ENCODE data around the gene CES2. TPM values are rescaled to one million over a fixed set of nuclear protein-coding genes. Genes with fewer than 3 reads are reported as not detected.

Gene CES2
- total RNA-seq, 4 donors from 2014 or later: 15.0 to 51.0 (median 26.0) TPM

DNA sequence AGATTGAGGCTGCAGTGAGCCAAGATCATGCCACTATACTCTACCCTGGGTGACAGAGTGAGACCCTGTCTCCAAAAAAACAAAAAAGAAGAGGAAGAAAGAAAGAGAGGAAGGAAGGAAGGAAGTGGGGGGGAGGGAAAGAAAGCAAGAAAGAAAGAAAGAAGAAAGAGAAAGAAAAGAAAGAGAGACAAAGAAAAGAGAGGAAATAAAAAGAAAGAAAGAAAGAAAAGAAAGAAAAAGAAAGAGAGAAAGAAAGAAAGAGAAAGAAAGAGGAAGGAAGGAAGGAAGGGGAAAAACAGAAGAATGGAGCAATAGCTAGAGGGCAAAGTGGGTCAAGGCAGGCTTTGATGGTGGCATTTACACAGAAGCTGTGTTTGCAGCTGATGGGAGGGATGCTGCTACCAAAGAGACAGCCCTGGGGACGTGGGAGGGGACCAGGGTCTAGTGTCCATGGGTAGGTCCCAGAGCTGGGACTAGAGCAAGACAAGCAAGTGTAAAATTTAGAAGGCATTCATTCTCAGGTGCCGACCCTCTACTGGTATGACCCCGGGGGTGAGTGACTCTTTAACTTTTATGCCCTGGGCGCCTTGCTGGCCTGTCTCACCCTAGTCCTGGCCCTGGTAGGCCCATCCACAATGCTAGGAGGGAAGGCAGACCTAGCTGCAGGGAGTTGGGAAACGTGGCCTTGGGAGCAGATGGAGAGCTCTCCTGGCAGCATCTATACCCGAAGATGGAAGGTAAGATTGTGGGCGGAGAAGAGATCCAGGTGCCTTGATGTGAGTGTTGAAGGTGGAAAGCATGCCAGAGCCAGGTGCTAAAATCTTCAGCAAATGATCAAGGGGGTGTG lies 23.8 kb downstream of the CES2 start:
- TF ChIP-seq POLR2A (IDR thresholded peaks at IDR 0.05): no peak
- TF ChIP-seq, protein P1, sequence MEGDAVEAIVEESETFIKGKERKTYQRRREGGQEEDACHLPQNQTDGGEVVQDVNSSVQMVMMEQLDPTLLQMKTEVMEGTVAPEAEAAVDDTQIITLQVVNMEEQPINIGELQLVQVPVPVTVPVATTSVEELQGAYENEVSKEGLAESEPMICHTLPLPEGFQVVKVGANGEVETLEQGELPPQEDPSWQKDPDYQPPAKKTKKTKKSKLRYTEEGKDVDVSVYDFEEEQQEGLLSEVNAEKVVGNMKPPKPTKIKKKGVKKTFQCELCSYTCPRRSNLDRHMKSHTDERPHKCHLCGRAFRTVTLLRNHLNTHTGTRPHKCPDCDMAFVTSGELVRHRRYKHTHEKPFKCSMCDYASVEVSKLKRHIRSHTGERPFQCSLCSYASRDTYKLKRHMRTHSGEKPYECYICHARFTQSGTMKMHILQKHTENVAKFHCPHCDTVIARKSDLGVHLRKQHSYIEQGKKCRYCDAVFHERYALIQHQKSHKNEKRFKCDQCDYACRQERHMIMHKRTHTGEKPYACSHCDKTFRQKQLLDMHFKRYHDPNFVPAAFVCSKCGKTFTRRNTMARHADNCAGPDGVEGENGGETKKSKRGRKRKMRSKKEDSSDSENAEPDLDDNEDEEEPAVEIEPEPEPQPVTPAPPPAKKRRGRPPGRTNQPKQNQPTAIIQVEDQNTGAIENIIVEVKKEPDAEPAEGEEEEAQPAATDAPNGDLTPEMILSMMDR (IDR thresholded peaks at IDR 0.05): no peak
- intact Hi-C loops (cut with DNase I; ENCODE audit: low total_unique reads): no loop called here
- no peak overlapping the region for H3K27ac ChIP-seq
- no peaks in the 10 kb centered on the region for H3K4me1 ChIP-seq
- DNase-seq: no peak
- no peaks in the 10 kb centered on the region for H3K27me3 ChIP-seq
- H3K4me3 ChIP-seq: no peak overlapping the region
- no peaks in the 10 kb centered on the region for H3K9me3 ChIP-seq
- H3K36me3 ChIP-seq: no peaks in the 10 kb centered on the region

DNA sequence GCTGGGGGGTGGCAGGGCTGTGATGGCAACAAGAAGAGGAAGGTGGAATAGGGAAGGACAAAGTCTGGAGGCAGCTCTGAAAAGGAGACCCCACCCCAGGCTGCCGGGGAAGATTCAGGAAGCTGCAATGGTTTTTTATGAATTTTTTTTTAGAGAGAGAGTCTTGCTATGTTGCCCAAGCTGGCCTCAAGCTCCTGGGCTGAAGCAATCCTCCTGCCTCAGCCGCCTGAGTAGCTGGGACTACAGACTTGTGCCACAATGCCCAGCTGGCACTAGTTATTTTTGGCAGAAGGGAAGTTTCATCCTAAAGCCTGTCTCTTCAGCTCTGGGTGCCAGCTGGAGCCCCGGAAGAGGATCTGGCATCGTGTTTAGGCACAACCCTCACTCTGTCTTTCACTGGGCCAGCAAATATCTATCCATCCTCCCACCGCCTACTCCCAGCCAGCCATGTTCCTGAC lies 24.4 kb downstream of the CES2 start:
- no peak overlapping the region for H3K4me3 ChIP-seq
- DNase-seq: no peak
- H3K27ac ChIP-seq: no peak overlapping the region
- intact Hi-C loops (cut with DNase I; ENCODE audit: low total_unique reads): no loop called here
- no peaks in the 10 kb centered on the region for H3K27me3 ChIP-seq
- no peaks in the 10 kb centered on the region for H3K36me3 ChIP-seq
- no peaks in the 10 kb centered on the region for H3K9me3 ChIP-seq
- no peak for TF ChIP-seq POLR2A (IDR thresholded peaks at IDR 0.05)
- TF ChIP-seq, protein P1 (IDR thresholded peaks at IDR 0.05): no peak
- H3K4me1 ChIP-seq: no peaks in the 10 kb centered on the region

- H3K4me3 ChIP-seq: no peak overlapping the region
- intact Hi-C loops (cut with DNase I; ENCODE audit: low total_unique reads): no loop called here
These were observed 25.0 kb downstream of the CES2 start for GRCh38 chr16:66960270-66960669.

DNA sequence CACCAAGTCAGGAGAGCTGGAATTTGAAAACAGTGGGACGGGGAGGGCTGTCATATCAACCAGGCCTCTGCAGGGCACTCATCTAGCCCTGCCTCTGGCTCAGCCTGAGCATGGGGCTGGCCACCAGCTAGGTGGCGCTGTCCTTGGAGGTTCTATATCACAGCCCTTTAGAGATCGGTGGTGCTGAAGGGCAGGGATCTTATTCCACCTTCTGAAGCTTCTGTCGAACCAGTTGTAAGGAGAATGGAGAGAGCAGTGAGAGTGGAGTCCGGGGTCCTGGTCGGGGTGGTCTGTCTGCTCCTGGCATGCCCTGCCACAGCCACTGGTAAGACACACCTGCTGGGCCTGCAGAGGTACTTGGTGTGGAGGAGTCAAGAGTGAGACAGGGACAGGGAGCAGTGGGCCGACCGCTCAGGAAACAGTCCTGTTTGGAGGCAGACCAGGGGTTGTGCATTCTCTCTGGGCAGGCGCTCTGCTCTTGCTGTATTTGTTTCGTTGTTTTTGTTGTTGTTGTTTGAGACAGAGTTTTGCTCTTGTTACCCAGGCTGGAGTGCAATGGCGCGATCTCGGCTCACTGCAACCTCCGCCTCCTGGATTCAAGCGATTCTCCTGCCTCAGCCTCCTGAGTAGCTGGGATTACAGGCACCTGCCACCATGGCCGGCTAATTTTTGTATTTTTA lies 25.9 kb downstream of the CES2 start, which contains the start of gene CES3:
CES3 (plus strand) TSS at position 202 of the 680 bp plus-strand sequence; CDS start at position 244, 42 bp downstream.
- DNase-seq: no peak
- intact Hi-C loops (cut with DNase I; ENCODE audit: low total_unique reads): no loop called here
- Histone ChIP-seq H3K27ac (no peak within 1 kb of the TSS), H3K4me3 (no peak within 1 kb of the TSS), H3K9me3 (no peaks in the 10 kb centered on the region), H3K4me1 (no peaks in the 10 kb centered on the region), H3K36me3 (no peaks in the 10 kb centered on the region), H3K27me3 (no peaks in the 10 kb centered on the region)
- TF ChIP-seq, protein P1 (IDR thresholded peaks at IDR 0.05): peak in 2 of 4 experiments; percentile 32 to 34
- TF ChIP-seq POLR2A (IDR thresholded peaks at IDR 0.05): no peak

More at GRCh38 chr16:66960270-66960669, 25.0 kb downstream of the CES2 start:
- DNase-seq: no peak
- no peaks in the 10 kb centered on the region for H3K27me3 ChIP-seq
- no peaks in the 10 kb centered on the region for H3K9me3 ChIP-seq
- no peaks in the 10 kb centered on the region for H3K4me1 ChIP-seq
- H3K36me3 ChIP-seq: no peaks in the 10 kb centered on the region
- TF ChIP-seq, protein P1 (IDR thresholded peaks at IDR 0.05): no peak
- TF ChIP-seq POLR2A (IDR thresholded peaks at IDR 0.05): no peak
- H3K27ac ChIP-seq: no peak overlapping the region

GRCh38 chr16:66961914-66962313 lies 26.6 kb downstream of the CES2 start:
- no peak overlapping the region for H3K27ac ChIP-seq

More at GRCh38 chr16:66961914-66962313, 26.6 kb downstream of the CES2 start:
- DNase-seq: no peak
- Histone ChIP-seq H3K36me3 (no peaks in the 10 kb centered on the region), H3K4me3 (no peak overlapping the region), H3K27me3 (no peaks in the 10 kb centered on the region), H3K9me3 (no peaks in the 10 kb centered on the region), H3K4me1 (no peaks in the 10 kb centered on the region)
- TF ChIP-seq, protein P1 (IDR thresholded peaks at IDR 0.05): no peak
- TF ChIP-seq POLR2A (IDR thresholded peaks at IDR 0.05): no peak
- intact Hi-C loops (cut with DNase I; ENCODE audit: low total_unique reads): no loop called here
